Liver (tissue), 9 donors: ENCODE data around the gene AP5Z1. TPM values are rescaled to one million over a fixed set of nuclear protein-coding genes. Genes with fewer than 3 reads are reported as not detected.

Source experiments
- DNase-seq: peaks from one replicate; pipeline ENCODE4 v3.0.0-alpha.2; 2017; ENCODE audit warnings: low spot score
- H3K27ac ChIP-seq, 2 donors: one replicate each; pipeline ENCODE4 v1.7.0; 2013; ENCODE audit warnings: inconsistent platforms in 2 of 2, low read length in 2 of 2, control low read depth in 1 of 2, low read depth in 1 of 2, mild to moderate bottlenecking in 1 of 2
- H3K27me3 ChIP-seq, 4 donors: one replicate each; pipeline versions ENCODE4 v1.6.1 to v1.7.0; 2013; ENCODE audit warnings: low read length in 3 of 4, inconsistent platforms in 1 of 4, mild to moderate bottlenecking in 1 of 4, moderate library complexity in 1 of 4; ENCODE audit not compliant: control insufficient read depth in 4 of 4, insufficient read depth in 4 of 4
- H3K36me3 ChIP-seq, 4 donors: one replicate each; pipeline versions ENCODE4 v1.6.1 to v1.7.0; 2013; ENCODE audit warnings: low read length in 3 of 4, mild to moderate bottlenecking in 3 of 4, low read depth in 1 of 4, moderate library complexity in 1 of 4; ENCODE audit not compliant: control insufficient read depth in 4 of 4, insufficient read depth in 3 of 4
- H3K4me1 ChIP-seq, 4 donors: one replicate each; pipeline versions ENCODE4 v1.6.1 to v1.7.0; 2013; ENCODE audit warnings: low read length in 3 of 4, mild to moderate bottlenecking in 3 of 4, moderate library complexity in 1 of 4; ENCODE audit not compliant: control insufficient read depth in 4 of 4, insufficient read depth in 4 of 4
- H3K4me3 ChIP-seq, 3 donors: one replicate each; pipeline versions ENCODE4 v1.6.1 to v1.7.0; 2013; ENCODE audit warnings: low read length in 3 of 3, control low read depth in 1 of 3, low read depth in 1 of 3, mild to moderate bottlenecking in 1 of 3
- H3K9ac ChIP-seq, 2 donors: one replicate each; pipeline ENCODE4 v1.7.0; 2013; ENCODE audit warnings: low read length in 2 of 2, mild to moderate bottlenecking in 2 of 2, moderate library complexity in 2 of 2, control low read depth in 1 of 2, low read depth in 1 of 2
- H3K9me3 ChIP-seq, 4 donors: one replicate each; pipeline versions ENCODE4 v1.6.1 to v1.7.0; 2013; ENCODE audit warnings: low read length in 3 of 4; ENCODE audit not compliant: control insufficient read depth in 4 of 4
- ATF3 ChIP-seq: IDR thresholded peaks from 2 replicates; pipeline ENCODE4 v1.6.1; 2016; ENCODE audit warnings: antibody characterized with exemption
- EGR1 ChIP-seq, 2 donors: IDR thresholded peaks; 2 replicates each; pipeline ENCODE4 v1.6.1; 2016 to 2018; ENCODE audit warnings: antibody characterized with exemption in 2 of 2, low read depth in 2 of 2
- FOXA1 ChIP-seq: IDR thresholded peaks from 2 replicates; pipeline ENCODE4 v1.6.1; 2016; ENCODE audit warnings: antibody characterized with exemption
- FOXA2 ChIP-seq: IDR thresholded peaks from 2 replicates; pipeline ENCODE4 v1.6.1; 2016; ENCODE audit warnings: antibody characterized with exemption
- GABPA ChIP-seq, 2 donors: IDR thresholded peaks in 1 of 2; conservative IDR thresholded peaks in 1 of 2; 2 replicates each; pipeline ENCODE4 v1.6.1; 2016; ENCODE audit warnings: antibody characterized with exemption in 2 of 2, mild to moderate bottlenecking in 1 of 2, moderate library complexity in 1 of 2
- HNF4G ChIP-seq: IDR thresholded peaks from 2 replicates; pipeline ENCODE4 v1.6.1; 2016; ENCODE audit warnings: antibody characterized with exemption
- JUND ChIP-seq, 2 donors: IDR thresholded peaks; 2 replicates each; pipeline ENCODE4 v1.6.1; 2016; ENCODE audit warnings: antibody characterized with exemption in 2 of 2
- NR2F2 ChIP-seq: IDR thresholded peaks from 2 replicates; pipeline ENCODE4 v1.6.1; 2016; ENCODE audit warnings: antibody characterized with exemption
- RAD21 ChIP-seq, 2 donors: IDR thresholded peaks; 2 replicates each; pipeline ENCODE4 v1.6.1; 2016; ENCODE audit warnings: antibody characterized with exemption in 2 of 2, mild to moderate bottlenecking in 2 of 2
- REST ChIP-seq: IDR thresholded peaks from 2 replicates; pipeline ENCODE4 v1.6.1; 2016; ENCODE audit warnings: antibody characterized with exemption, mild to moderate bottlenecking
- RXRA ChIP-seq, 2 donors: IDR thresholded peaks; 2 replicates each; pipeline ENCODE4 v1.6.1; 2017 to 2018; ENCODE audit warnings: antibody characterized with exemption in 2 of 2, mild to moderate bottlenecking in 1 of 2
- SP1 ChIP-seq: IDR thresholded peaks from 2 replicates; pipeline ENCODE4 v1.6.1; 2018; ENCODE audit warnings: antibody characterized with exemption, mild to moderate bottlenecking
- TAF1 ChIP-seq: conservative IDR thresholded peaks from 2 replicates; pipeline ENCODE4 v1.6.1; 2016; ENCODE audit warnings: antibody characterized with exemption, mild to moderate bottlenecking
- YY1 ChIP-seq: IDR thresholded peaks from 2 replicates; pipeline ENCODE4 v1.6.1; 2016; ENCODE audit warnings: antibody characterized with exemption, mild to moderate bottlenecking
- WGBS: extraction: QIAGEN DNeasy Blood & Tissue Kit; methylation state at CpG from one replicate; pipeline ENCODE4 v1.1.7; 2013; 5-methylcytosine and 5-hydroxymethylcytosine counted together
- polyA plus RNA-seq, 2 donors: library from polyadenylated mRNA; stranded (reverse) in 1 of 2; unstranded in 1 of 2; fragments of 200-250 nt in 1 of 2; fragments of >200 nt in 1 of 2; fragmentation: Nextera tagmentation in 1 of 2; extraction: Ambion mirVana in 1 of 2; gene quantifications; one replicate each; pipeline versions ENCODE4 v1.2.1 to v1.2.3, GENCODE V29; 2013 to 2015
- total RNA-seq, 2 donors: library from RNA; depleted of rRNA; stranded (reverse); fragments of >200 nt; gene quantifications; one replicate each; pipeline ENCODE4 v1.2.3, GENCODE V29; 2014
- TF ChIP-seq, protein P1 (sequence below): IDR thresholded peaks from 2 replicates; pipeline ENCODE4 v1.6.1; 2016; ENCODE audit warnings: antibody characterized with exemption
- TF ChIP-seq, protein P2 (sequence below): fragments of 150-350 bp; IDR thresholded peaks from 2 replicates; pipeline ENCODE4 v1.5.1; 2017; ENCODE audit warnings: improper control_type of control experiment, low read depth, low read length; ENCODE audit not compliant: missing input control
- donor health status: healthy.
- donor health status: healthy.
- donor health status: healthy.
- donor health status: healthy.
- donor health status: healthy.

Gene AP5Z1
- total and polyA plus RNA-seq, 4 donors: 10.2 to 16.0 (median 14.2) TPM

GRCh38 chr7:4733936-4734528 lies 41.4 kb upstream of the AP5Z1 start:
- Histone ChIP-seq H3K27ac (no peak overlapping the region), H3K4me1 (peaks cover 4 to 8% (median 8%) of the 10 kb centered on the region in 4 donors), H3K9me3 (no peaks in the 10 kb centered on the region), H3K36me3 (peaks cover 0 to 2% (median 0%) of the 10 kb centered on the region in 4 donors), H3K27me3 (no peaks in the 10 kb centered on the region), H3K4me3 (no peak overlapping the region), H3K9ac (no peak overlapping the region)
- WGBS: 85% methylated on average over 15 of the region's 15 CpGs
- TF ChIP-seq EGR1 (IDR thresholded peaks at IDR 0.05; ENCODE audit: low read depth in 2 of 2) (no peak), ATF3 (no peak), JUND (IDR thresholded peaks at IDR 0.05) (no peak), HNF4G (no peak), SP1 (no peak), NR2F2 (no peak), REST (no peak), FOXA2 (no peak), YY1 (no peak), GABPA (IDR thresholded peaks at IDR 0.05 in 1 of 2, conservative IDR thresholded peaks at IDR 0.05 in 1 of 2) (no peak), TAF1 (no peak), RXRA (IDR thresholded peaks at IDR 0.05) (no peak), FOXA1 (no peak), RAD21 (IDR thresholded peaks at IDR 0.05) (no peak)
- TF ChIP-seq, protein P1, sequence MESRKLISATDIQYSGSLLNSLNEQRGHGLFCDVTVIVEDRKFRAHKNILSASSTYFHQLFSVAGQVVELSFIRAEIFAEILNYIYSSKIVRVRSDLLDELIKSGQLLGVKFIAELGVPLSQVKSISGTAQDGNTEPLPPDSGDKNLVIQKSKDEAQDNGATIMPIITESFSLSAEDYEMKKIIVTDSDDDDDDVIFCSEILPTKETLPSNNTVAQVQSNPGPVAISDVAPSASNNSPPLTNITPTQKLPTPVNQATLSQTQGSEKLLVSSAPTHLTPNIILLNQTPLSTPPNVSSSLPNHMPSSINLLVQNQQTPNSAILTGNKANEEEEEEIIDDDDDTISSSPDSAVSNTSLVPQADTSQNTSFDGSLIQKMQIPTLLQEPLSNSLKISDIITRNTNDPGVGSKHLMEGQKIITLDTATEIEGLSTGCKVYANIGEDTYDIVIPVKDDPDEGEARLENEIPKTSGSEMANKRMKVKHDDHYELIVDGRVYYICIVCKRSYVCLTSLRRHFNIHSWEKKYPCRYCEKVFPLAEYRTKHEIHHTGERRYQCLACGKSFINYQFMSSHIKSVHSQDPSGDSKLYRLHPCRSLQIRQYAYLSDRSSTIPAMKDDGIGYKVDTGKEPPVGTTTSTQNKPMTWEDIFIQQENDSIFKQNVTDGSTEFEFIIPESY: no peak
- TF ChIP-seq, protein P2, sequence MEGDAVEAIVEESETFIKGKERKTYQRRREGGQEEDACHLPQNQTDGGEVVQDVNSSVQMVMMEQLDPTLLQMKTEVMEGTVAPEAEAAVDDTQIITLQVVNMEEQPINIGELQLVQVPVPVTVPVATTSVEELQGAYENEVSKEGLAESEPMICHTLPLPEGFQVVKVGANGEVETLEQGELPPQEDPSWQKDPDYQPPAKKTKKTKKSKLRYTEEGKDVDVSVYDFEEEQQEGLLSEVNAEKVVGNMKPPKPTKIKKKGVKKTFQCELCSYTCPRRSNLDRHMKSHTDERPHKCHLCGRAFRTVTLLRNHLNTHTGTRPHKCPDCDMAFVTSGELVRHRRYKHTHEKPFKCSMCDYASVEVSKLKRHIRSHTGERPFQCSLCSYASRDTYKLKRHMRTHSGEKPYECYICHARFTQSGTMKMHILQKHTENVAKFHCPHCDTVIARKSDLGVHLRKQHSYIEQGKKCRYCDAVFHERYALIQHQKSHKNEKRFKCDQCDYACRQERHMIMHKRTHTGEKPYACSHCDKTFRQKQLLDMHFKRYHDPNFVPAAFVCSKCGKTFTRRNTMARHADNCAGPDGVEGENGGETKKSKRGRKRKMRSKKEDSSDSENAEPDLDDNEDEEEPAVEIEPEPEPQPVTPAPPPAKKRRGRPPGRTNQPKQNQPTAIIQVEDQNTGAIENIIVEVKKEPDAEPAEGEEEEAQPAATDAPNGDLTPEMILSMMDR: no peak
- no peak for DNase-seq
